OCI-LY1 (cell line): ENCODE measurements around the gene SSNA1.

Experiments
- H2AFZ ChIP-seq: fragments of 200-600 bp; sonication (generic), shearing (Covaris generic); 2 replicates; pipeline ENCODE4 v1.6.0; 2014; ENCODE audit warnings: antibody characterized with exemption, mild to moderate bottlenecking, low read length
- H3F3A ChIP-seq: fragments of 200-600 bp; sonication (generic), shearing (Covaris generic); 2 replicates; pipeline ENCODE4 v1.6.0; 2014; ENCODE audit warnings: mild to moderate bottlenecking, antibody characterized with exemption, low read length, moderate library complexity; ENCODE audit not compliant: insufficient read depth
- H3K27ac ChIP-seq: fragments of 200-600 bp; sonication (generic); 2 replicates; pipeline ENCODE4 v1.5.1; 2014; ENCODE audit warnings: low read length, mixed run types, mild to moderate bottlenecking, low read depth; ENCODE audit not compliant: poor library complexity, severe bottlenecking
- H3K27me3 ChIP-seq: fragments of 200-600 bp; sonication (generic); 2 replicates; pipeline ENCODE4 v1.6.0; 2014; ENCODE audit warnings: antibody characterized with exemption, mild to moderate bottlenecking, low read length, moderate library complexity; ENCODE audit not compliant: insufficient read depth
- H3K36me3 ChIP-seq: fragments of 200-600 bp; sonication (generic); 2 replicates; pipeline ENCODE4 v1.6.1; 2014; ENCODE audit warnings: mild to moderate bottlenecking, antibody characterized with exemption, low read length, moderate library complexity, mixed read lengths; ENCODE audit not compliant: insufficient read depth
- H3K4me1 ChIP-seq: fragments of 200-600 bp; sonication (generic); 2 replicates; pipeline ENCODE4 v1.5.1; 2014; ENCODE audit warnings: mild to moderate bottlenecking, low read length, moderate library complexity; ENCODE audit not compliant: insufficient read depth, severe bottlenecking
- H3K4me2 ChIP-seq: fragments of 200-600 bp; sonication (generic), shearing (Covaris generic); 2 replicates; pipeline ENCODE4 v1.6.1; 2014; ENCODE audit warnings: low read length
- H3K4me3 ChIP-seq: fragments of 200-600 bp; sonication (generic); 2 replicates; pipeline ENCODE4 v1.5.1; 2014; ENCODE audit warnings: low read length, low read depth, mild to moderate bottlenecking, mixed read lengths; ENCODE audit not compliant: poor library complexity, severe bottlenecking
- H3K79me2 ChIP-seq: fragments of 200-600 bp; shearing (Covaris generic); 2 replicates; pipeline ENCODE4 v1.6.1; 2016; ENCODE audit warnings: mixed run types, low read length, mixed read lengths; ENCODE audit not compliant: insufficient read depth
- H3K9ac ChIP-seq: fragments of 200-600 bp; sonication (generic), shearing (Covaris generic); 2 replicates; pipeline ENCODE4 v1.6.1; 2014; ENCODE audit warnings: mild to moderate bottlenecking, low read length, mixed read lengths
- H3K9me2 ChIP-seq: fragments of 200-600 bp; sonication (generic), shearing (Covaris generic); 2 replicates; pipeline ENCODE4 v1.6.1; 2014; ENCODE audit warnings: low read depth, mild to moderate bottlenecking, low read length, mixed read lengths
- H3K9me3 ChIP-seq: fragments of 200-600 bp; shearing (Covaris generic); 2 replicates; pipeline ENCODE4 v1.6.1; 2014; ENCODE audit warnings: low read length, mixed read lengths
- H4K20me1 ChIP-seq: fragments of 200-600 bp; sonication (generic), shearing (Covaris generic); 2 replicates; pipeline ENCODE4 v1.6.0; 2016; ENCODE audit warnings: mild to moderate bottlenecking, low read length; ENCODE audit not compliant: insufficient read depth
- EZH2 ChIP-seq: fragments of 200-600 bp; sonication (generic), shearing (Covaris generic); IDR thresholded peaks from 2 replicates; pipeline ENCODE4 v1.8.0; 2017; ENCODE audit warnings: borderline replicate concordance, mixed run types, mild to moderate bottlenecking, antibody characterized with exemption, low read length, moderate library complexity, mixed read lengths
- TF ChIP-seq, protein P1 (sequence below): fragments of 200-600 bp; sonication (generic), shearing (Covaris generic); IDR thresholded peaks from 2 replicates; pipeline ENCODE4 v1.5.1; 2017; ENCODE audit warnings: mild to moderate bottlenecking, antibody characterized with exemption, low read length, moderate library complexity, mixed read lengths

Gene SSNA1

DNA sequence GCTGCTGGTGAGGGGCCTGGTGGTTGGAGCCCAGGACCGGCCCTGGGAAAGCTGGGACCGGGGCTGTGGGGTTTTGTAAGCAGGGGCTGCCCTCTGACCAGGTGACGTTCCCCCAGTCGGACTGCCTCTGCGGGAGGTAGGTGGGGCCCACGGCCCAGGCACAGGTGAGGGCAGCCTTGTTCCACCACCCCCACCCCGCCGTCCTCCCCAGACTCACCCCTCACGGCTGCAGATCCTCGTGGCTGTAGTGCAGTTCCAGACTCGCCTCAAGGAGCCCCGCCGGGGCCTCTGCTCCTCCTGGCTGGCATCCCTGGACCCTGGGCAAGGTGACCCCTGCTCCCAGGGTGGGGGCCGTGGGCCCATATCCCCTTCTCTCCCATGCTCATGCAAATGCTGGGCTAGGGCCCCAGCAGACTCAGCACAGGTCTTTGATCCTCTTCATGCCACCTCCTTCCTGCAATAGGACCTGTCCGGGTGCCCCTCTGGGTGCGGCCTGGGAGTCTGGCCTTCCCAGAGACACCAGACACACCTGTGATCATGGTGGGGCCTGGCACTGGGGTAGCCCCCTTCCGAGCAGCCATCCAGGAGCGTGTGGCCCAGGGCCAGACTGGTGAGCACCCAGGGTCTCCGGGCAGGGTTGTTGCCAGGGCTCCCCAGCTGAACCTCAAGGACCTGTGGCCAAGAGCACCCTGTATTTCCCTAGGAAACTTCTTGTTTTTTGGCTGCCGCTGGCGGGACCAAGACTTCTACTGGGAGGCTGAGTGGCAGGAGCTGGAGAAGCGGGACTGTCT is 26.9 kb downstream of the SSNA1 start:
- Histone ChIP-seq H3F3A (no peaks in the 10 kb centered on the region), H3K36me3 (peaks cover 6% of the 10 kb centered on the region; the same call in 1 of the 2 replicates), H3K9ac (no peak overlapping the region), H2AFZ (no peak overlapping the region), H3K9me2 (no peaks in the 10 kb centered on the region), H3K4me2 (no peak overlapping the region), H3K27me3 (no peaks in the 10 kb centered on the region), H3K4me1 (peaks cover 20% of the 10 kb centered on the region), H3K4me3 (no peak overlapping the region), H3K9me3 (no peaks in the 10 kb centered on the region), H3K79me2 (no peaks in the 10 kb centered on the region), H3K27ac (no peak overlapping the region), H4K20me1 (no peaks in the 10 kb centered on the region)
- TF ChIP-seq, protein P1, sequence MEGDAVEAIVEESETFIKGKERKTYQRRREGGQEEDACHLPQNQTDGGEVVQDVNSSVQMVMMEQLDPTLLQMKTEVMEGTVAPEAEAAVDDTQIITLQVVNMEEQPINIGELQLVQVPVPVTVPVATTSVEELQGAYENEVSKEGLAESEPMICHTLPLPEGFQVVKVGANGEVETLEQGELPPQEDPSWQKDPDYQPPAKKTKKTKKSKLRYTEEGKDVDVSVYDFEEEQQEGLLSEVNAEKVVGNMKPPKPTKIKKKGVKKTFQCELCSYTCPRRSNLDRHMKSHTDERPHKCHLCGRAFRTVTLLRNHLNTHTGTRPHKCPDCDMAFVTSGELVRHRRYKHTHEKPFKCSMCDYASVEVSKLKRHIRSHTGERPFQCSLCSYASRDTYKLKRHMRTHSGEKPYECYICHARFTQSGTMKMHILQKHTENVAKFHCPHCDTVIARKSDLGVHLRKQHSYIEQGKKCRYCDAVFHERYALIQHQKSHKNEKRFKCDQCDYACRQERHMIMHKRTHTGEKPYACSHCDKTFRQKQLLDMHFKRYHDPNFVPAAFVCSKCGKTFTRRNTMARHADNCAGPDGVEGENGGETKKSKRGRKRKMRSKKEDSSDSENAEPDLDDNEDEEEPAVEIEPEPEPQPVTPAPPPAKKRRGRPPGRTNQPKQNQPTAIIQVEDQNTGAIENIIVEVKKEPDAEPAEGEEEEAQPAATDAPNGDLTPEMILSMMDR = no peak
- no peak for TF ChIP-seq EZH2

GRCh38 chr9:137216188-137216965 is 27.9 kb downstream of the SSNA1 start:
- Histone ChIP-seq H3K4me1 (peaks cover 20% of the 10 kb centered on the region), H3K36me3 (peaks cover 6% of the 10 kb centered on the region; the same call in 1 of the 2 replicates), H2AFZ (no peak overlapping the region), H3K9ac (no peak overlapping the region; the same call in 1 of the 2 replicates), H3K9me2 (no peaks in the 10 kb centered on the region), H3K9me3 (no peaks in the 10 kb centered on the region), H3K4me2 (no peak overlapping the region), H4K20me1 (no peaks in the 10 kb centered on the region), H3K4me3 (no peak overlapping the region), H3K27ac (no peak overlapping the region), H3K27me3 (no peaks in the 10 kb centered on the region), H3F3A (no peaks in the 10 kb centered on the region), H3K79me2 (no peaks in the 10 kb centered on the region)
- TF ChIP-seq, protein P1 = no peak
- TF ChIP-seq EZH2 = no peak

DNA sequence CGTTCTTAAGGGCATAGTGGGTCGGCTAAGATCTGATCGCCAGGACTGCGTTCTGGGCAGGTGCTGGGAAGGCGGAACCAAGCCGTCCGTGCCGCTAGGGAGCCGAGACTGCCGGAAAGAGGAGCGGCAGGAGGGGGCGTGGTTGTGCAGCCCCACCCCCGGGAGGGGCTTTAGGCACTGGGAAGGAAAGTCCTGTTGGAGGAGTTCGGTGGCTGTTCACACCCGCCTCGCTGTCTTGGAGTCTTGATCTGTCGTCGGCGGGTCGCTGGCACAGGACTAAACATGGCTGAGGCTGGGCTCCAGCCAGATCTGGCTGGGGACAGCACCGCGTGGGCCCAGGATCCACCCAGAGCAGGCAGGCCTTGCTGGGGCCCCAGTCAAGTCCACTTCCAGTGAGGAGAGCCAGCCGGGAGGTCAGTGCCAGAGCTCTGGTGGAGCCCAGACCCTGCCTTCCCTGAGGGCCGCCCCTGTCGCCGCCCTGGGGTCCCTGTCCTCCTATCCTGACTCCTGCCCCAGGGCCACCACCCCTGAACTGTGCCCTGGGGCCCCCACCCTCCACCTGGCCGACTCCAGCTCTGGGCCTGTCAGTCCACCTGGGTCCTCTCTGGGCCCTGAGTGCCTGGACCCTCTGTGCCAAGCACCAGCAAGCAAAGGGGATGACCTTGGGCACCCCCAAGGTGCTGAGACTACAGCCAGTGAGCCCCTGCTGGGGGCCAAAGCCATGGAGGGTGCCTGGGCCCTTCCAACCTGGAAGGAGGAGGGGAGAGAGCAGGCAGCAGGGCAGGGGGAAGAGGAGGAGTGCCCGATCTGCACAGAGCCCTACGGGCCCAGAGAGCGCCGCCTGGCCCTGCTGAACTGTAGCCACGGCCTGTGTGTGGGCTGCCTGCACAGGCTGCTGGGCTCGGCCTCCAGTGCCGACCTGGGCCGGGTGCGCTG is 29.1 kb downstream of the SSNA1 start:
- H3K27me3 ChIP-seq = no peaks in the 10 kb centered on the region
- peak overlapping the region; percentile 54; the same call in 1 of the 2 replicates for H3K4me2 ChIP-seq
- no peak overlapping the region for H2AFZ ChIP-seq
- TF ChIP-seq, protein P1 = no peak
- no peak for TF ChIP-seq EZH2
- no peaks in the 10 kb centered on the region for H4K20me1 ChIP-seq
- no peak overlapping the region; the same call in 1 of the 2 replicates for H3K9ac ChIP-seq
- peaks cover 6% of the 10 kb centered on the region; the same call in 1 of the 2 replicates for H3K36me3 ChIP-seq
- H3F3A ChIP-seq = no peaks in the 10 kb centered on the region
- H3K9me2 ChIP-seq = no peaks in the 10 kb centered on the region
- H3K27ac ChIP-seq = no peak overlapping the region
- no peaks in the 10 kb centered on the region for H3K9me3 ChIP-seq
- H3K79me2 ChIP-seq = no peaks in the 10 kb centered on the region
- peaks cover 23% of the 10 kb centered on the region for H3K4me1 ChIP-seq
- H3K4me3 ChIP-seq = no peak overlapping the region
